ENCODE results near the gene DGKZ.
"Not testable (repeated sequence)": the region's sequence is repeated elsewhere in the genome, so short reads cannot be mapped to it uniquely, and the experiment has no call there.

GRCh38 chr11:46372501-46372900 lies 25.2 kb downstream of the DGKZ start:
- TF ChIP-seq, protein P1, sequence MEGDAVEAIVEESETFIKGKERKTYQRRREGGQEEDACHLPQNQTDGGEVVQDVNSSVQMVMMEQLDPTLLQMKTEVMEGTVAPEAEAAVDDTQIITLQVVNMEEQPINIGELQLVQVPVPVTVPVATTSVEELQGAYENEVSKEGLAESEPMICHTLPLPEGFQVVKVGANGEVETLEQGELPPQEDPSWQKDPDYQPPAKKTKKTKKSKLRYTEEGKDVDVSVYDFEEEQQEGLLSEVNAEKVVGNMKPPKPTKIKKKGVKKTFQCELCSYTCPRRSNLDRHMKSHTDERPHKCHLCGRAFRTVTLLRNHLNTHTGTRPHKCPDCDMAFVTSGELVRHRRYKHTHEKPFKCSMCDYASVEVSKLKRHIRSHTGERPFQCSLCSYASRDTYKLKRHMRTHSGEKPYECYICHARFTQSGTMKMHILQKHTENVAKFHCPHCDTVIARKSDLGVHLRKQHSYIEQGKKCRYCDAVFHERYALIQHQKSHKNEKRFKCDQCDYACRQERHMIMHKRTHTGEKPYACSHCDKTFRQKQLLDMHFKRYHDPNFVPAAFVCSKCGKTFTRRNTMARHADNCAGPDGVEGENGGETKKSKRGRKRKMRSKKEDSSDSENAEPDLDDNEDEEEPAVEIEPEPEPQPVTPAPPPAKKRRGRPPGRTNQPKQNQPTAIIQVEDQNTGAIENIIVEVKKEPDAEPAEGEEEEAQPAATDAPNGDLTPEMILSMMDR (IDR thresholded peaks at IDR 0.05; ENCODE audit: low read depth, low read length): not testable (repeated sequence)
- TF ChIP-seq EZH2phosphoT487 (IDR thresholded peaks at IDR 0.05; ENCODE audit: low read depth): not testable (repeated sequence)

All from OCI-LY3 (cell line).